Measurements from ENCODE around the gene MPV17L2. TPM values are rescaled to one million over a fixed set of nuclear protein-coding genes. Genes with fewer than 3 reads are reported as not detected.

Gene MPV17L2
- total RNA-seq, 1 experiment from 2014 or later = 13.3 TPM

DNA sequence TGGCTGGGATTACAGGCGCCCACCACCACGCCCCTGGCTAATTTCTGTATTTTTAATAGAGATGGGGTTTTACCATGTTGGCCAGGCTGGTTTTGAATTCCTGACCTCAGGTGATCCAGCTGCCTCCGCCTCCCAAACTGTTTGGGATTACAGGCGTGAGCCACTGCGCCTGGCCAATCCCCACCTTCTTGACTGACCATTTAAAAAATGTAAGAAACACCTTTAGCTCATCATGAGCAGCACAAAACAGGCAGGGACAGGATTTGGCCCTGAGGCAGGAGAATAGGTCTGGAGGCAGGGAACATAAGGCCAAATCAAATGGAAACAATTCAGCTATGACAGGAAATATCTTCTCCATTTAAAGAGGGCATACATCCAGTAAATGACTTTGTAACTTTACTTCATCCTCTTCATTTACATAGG lies 1.4 kb upstream of the MPV17L2 start:
- ATAC-seq (no peak), DNase-seq (ENCODE audit: low read depth, low spot score) (no peak)
- TF ChIP-seq, protein P1, sequence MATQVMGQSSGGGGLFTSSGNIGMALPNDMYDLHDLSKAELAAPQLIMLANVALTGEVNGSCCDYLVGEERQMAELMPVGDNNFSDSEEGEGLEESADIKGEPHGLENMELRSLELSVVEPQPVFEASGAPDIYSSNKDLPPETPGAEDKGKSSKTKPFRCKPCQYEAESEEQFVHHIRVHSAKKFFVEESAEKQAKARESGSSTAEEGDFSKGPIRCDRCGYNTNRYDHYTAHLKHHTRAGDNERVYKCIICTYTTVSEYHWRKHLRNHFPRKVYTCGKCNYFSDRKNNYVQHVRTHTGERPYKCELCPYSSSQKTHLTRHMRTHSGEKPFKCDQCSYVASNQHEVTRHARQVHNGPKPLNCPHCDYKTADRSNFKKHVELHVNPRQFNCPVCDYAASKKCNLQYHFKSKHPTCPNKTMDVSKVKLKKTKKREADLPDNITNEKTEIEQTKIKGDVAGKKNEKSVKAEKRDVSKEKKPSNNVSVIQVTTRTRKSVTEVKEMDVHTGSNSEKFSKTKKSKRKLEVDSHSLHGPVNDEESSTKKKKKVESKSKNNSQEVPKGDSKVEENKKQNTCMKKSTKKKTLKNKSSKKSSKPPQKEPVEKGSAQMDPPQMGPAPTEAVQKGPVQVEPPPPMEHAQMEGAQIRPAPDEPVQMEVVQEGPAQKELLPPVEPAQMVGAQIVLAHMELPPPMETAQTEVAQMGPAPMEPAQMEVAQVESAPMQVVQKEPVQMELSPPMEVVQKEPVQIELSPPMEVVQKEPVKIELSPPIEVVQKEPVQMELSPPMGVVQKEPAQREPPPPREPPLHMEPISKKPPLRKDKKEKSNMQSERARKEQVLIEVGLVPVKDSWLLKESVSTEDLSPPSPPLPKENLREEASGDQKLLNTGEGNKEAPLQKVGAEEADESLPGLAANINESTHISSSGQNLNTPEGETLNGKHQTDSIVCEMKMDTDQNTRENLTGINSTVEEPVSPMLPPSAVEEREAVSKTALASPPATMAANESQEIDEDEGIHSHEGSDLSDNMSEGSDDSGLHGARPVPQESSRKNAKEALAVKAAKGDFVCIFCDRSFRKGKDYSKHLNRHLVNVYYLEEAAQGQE (IDR thresholded peaks at IDR 0.05; ENCODE audit: insufficient read depth in 1 of 2, low read depth in 2 of 2, low read length in 1 of 2) = no peak
- TF ChIP-seq TCF7L2 (IDR thresholded peaks at IDR 0.05; ENCODE audit: low read depth, low read length) (no peak), SIN3A (IDR thresholded peaks at IDR 0.05; ENCODE audit: borderline replicate concordance, insufficient read depth, low read depth, low read length) (no peak), POLR2AphosphoS5 (IDR thresholded peaks at IDR 0.05; ENCODE audit: low read depth, low read length) (no peak)
- TF ChIP-seq, protein P2, sequence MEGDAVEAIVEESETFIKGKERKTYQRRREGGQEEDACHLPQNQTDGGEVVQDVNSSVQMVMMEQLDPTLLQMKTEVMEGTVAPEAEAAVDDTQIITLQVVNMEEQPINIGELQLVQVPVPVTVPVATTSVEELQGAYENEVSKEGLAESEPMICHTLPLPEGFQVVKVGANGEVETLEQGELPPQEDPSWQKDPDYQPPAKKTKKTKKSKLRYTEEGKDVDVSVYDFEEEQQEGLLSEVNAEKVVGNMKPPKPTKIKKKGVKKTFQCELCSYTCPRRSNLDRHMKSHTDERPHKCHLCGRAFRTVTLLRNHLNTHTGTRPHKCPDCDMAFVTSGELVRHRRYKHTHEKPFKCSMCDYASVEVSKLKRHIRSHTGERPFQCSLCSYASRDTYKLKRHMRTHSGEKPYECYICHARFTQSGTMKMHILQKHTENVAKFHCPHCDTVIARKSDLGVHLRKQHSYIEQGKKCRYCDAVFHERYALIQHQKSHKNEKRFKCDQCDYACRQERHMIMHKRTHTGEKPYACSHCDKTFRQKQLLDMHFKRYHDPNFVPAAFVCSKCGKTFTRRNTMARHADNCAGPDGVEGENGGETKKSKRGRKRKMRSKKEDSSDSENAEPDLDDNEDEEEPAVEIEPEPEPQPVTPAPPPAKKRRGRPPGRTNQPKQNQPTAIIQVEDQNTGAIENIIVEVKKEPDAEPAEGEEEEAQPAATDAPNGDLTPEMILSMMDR (IDR thresholded peaks at IDR 0.05) = no peak
- in situ Hi-C loops (cut with HindIII; ENCODE audit: low pct_unique_long_range_greater_than_20kb, low sequenced_read_pairs) (no loop called here), intact Hi-C loops (cut with micrococcal nuclease; ENCODE audit: unreplicated experiment) (no loop called here)
- no TSS peak for BruUV-seq (replicated peaks)
- Histone ChIP-seq H3K27ac (ENCODE audit: low read length) (peak overlapping the region; percentile 86), H3K27me3 (ENCODE audit: control insufficient read depth, insufficient read depth, low read length) (no peaks in the 10 kb centered on the region), H3K4me3 (ENCODE audit: low read depth in 2 of 2, low read length in 2 of 2) (peak overlapping the region; percentile 43 to 61), H3K36me3 (ENCODE audit: control insufficient read depth, insufficient read depth, low read length) (no peaks in the 10 kb centered on the region; the same call in 1 of the 2 replicates), H3K9me3 (ENCODE audit: control insufficient read depth, insufficient read depth, low read depth, low read length) (no peaks in the 10 kb centered on the region), H3K4me1 (ENCODE audit: control insufficient read depth, insufficient read depth, low read length) (peaks cover 7% of the 10 kb centered on the region)
- ChIA-PET CTCF (interaction anchor here (0.6 to 1.7 kb wide), 2 partner anchors 55 to 60 kb away, joined by 3 to 10 read pairs; no protein-coding TSS in a partner anchor), POLR2A (no interaction called here)

DNA sequence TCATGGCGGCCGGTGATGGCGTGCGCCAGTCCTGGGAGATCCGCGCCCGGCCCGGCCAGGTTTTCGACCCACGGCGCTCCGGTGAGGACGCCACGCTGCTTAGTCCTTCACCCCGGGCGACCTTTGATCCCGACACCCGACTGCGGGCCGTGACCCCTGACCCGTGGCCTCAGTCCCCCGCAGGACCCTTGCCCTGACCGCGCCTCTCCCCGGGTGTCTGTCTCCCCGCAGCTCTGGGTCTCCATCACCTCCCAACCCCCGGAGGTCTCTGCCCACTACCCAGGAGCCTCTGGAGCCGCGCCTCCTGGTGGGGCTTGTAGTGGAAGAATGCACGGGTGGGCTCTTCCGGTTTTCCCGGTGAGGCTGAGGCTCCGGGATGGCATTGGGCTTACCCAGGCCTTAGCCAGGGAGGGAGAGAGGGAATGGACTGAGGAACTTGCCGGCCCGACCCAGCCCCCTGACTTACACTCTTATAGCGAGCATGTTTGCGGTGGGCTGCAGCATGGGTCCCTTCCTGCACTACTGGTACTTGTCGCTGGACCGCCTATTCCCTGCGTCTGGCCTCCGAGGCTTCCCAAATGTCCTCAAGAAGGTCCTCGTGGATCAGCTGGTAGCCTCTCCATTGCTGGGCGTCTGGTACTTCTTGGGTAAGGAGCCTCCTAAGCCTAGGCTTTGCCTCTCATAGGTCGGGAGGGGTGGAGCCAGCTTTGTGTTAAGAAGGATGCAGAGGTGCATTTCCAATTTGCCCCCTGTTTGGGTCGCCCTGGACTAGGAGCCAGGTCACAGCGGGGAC lies 566 bp downstream of the MPV17L2 start:
- no peak for TF ChIP-seq POLR2AphosphoS5 (IDR thresholded peaks at IDR 0.05; ENCODE audit: low read depth, low read length)
- no peak for DNase-seq (ENCODE audit: low read depth, low spot score)
- ChIA-PET CTCF (no interaction called here), POLR2A (interaction anchor here (0.6 kb wide), 2 partner anchors 13 to 159 kb away, joined by 3 to 5 read pairs; no protein-coding TSS in a partner anchor)
- Histone ChIP-seq H3K9me3 (ENCODE audit: control insufficient read depth, insufficient read depth, low read depth, low read length) (no peaks in the 10 kb centered on the region), H3K27me3 (ENCODE audit: control insufficient read depth, insufficient read depth, low read length) (no peaks in the 10 kb centered on the region), H3K4me3 (ENCODE audit: low read depth in 2 of 2, low read length in 2 of 2) (peak overlapping the region; percentile 66 to 73), H3K4me1 (ENCODE audit: control insufficient read depth, insufficient read depth, low read length) (peaks cover 7% of the 10 kb centered on the region), H3K27ac (ENCODE audit: low read length) (peak overlapping the region; percentile 54), H3K36me3 (ENCODE audit: control insufficient read depth, insufficient read depth, low read length) (no peaks in the 10 kb centered on the region; the same call in 1 of the 2 replicates)
- BruUV-seq (replicated peaks) = no TSS peak
- in situ Hi-C loops (cut with HindIII; ENCODE audit: low pct_unique_long_range_greater_than_20kb, low sequenced_read_pairs) (no loop called here), intact Hi-C loops (cut with micrococcal nuclease; ENCODE audit: unreplicated experiment) (no loop called here)
- no peak for ATAC-seq

DNA sequence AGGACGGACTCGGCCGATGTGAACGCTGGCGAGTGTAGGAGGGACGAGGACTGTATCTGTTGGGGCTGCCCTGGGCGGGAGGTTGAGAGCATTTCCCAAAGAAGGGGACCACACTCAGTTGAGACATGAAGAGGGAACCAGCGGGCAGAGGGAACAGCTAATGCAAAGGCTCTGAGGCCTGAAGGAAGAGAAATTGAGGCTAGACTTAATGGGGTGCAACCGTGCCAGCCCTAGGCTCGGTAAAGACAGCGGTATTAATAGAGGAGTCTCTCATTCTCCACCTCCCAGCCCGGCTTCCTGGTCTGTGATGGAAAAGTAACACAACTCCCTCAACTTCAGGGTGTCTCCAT lies 1.1 kb downstream of the MPV17L2 start:
- in situ Hi-C loops (cut with HindIII; ENCODE audit: low pct_unique_long_range_greater_than_20kb, low sequenced_read_pairs) = no loop called here
- POLR2A ChIA-PET = no interaction called here

More for the DNA sequence above, 1.1 kb downstream of the MPV17L2 start:
- Histone ChIP-seq H3K36me3 (ENCODE audit: control insufficient read depth, insufficient read depth, low read length) (no peaks in the 10 kb centered on the region; the same call in 1 of the 2 replicates), H3K4me1 (ENCODE audit: control insufficient read depth, insufficient read depth, low read length) (peaks cover 7% of the 10 kb centered on the region), H3K27ac (ENCODE audit: low read length) (no peak overlapping the region), H3K27me3 (ENCODE audit: control insufficient read depth, insufficient read depth, low read length) (no peaks in the 10 kb centered on the region), H3K9me3 (ENCODE audit: control insufficient read depth, insufficient read depth, low read depth, low read length) (no peaks in the 10 kb centered on the region), H3K4me3 (ENCODE audit: low read depth in 2 of 2, low read length in 2 of 2) (peak overlapping the region; percentile 66 to 73)
- TF ChIP-seq, protein P1 (IDR thresholded peaks at IDR 0.05; ENCODE audit: insufficient read depth in 1 of 2, low read depth in 2 of 2, low read length in 1 of 2) = no peak
- TF ChIP-seq, protein P2 (IDR thresholded peaks at IDR 0.05) = no peak
- TF ChIP-seq SIN3A (IDR thresholded peaks at IDR 0.05; ENCODE audit: borderline replicate concordance, insufficient read depth, low read depth, low read length) (no peak), TCF7L2 (IDR thresholded peaks at IDR 0.05; ENCODE audit: low read depth, low read length) (no peak), POLR2AphosphoS5 (IDR thresholded peaks at IDR 0.05; ENCODE audit: low read depth, low read length) (no peak)
- TSS peak; percentile 83 for BruUV-seq (replicated peaks)
- CTCF ChIA-PET = no interaction called here
- intact Hi-C loops (cut with micrococcal nuclease; ENCODE audit: unreplicated experiment) = no loop called here
- ATAC-seq = no peak
- no peak for DNase-seq (ENCODE audit: low read depth, low spot score)
